Activated naive CD4-positive, alpha-beta T cell treated with anti-CD3 and anti-CD28 coated beads, Interleukin-2, amount 10 ng/mL, durations not matched to agents 7 days and 5 days (primary cell): ENCODE measurements around the gene DOK6.
A peak's percentile ranks its signal among the peaks of the same experiment; 100 is the strongest.

ENCODE experiments used
- CTCF ChIA-PET: fragments of 350-600 bp; sonication (Branson Sonifier 250); formaldehyde crosslinking; loops from one replicate; lab custom pipeline; 2021; ENCODE audit warnings: antibody characterized with exemption; lab: Charles Lee
- DNase-seq: peaks from one replicate; pipeline ENCODE4 v3.0.0-alpha.2; 2020
- H3K27ac Mint-ChIP-seq: one replicate; pipeline ENCODE4 v1.8.0; 2021; ENCODE audit warnings: mild to moderate bottlenecking, moderate library complexity, mixed read lengths
- H3K27me3 Mint-ChIP-seq: one replicate; pipeline ENCODE4 v1.8.0; 2021; ENCODE audit warnings: mild to moderate bottlenecking, mixed read lengths
- H3K36me3 Mint-ChIP-seq: one replicate; pipeline ENCODE4 v1.8.0; 2021; ENCODE audit warnings: mixed read lengths
- H3K4me1 Mint-ChIP-seq: one replicate; pipeline ENCODE4 v1.8.0; 2021; ENCODE audit warnings: mixed read lengths
- H3K4me3 Mint-ChIP-seq: one replicate; pipeline ENCODE4 v1.8.0; 2021; ENCODE audit warnings: mild to moderate bottlenecking, moderate library complexity, mixed read lengths
- H3K9me3 Mint-ChIP-seq: one replicate; pipeline ENCODE4 v1.8.0; 2021; ENCODE audit warnings: mixed read lengths

Gene DOK6

DNA sequence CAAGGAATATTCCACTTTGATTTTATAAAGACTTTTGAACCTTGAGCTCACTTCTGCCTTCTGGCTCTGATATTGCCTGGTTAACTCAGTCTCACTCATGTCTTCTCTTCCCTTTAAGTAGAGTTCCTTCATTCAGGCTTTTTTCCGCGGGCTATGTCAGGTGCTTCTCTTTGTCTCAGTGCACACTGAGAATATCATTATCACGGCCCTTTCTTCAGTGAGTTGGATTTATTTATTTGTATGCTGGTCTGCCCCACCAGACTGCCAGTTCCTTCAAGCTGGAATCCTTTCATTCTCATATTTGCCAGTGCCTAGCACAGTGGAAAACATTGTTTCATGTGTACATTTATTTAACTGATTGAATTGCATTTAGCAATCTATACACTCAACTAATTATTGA, 136.5 kb downstream of the DOK6 start:
- DNase-seq: no peak
- no peaks in the 10 kb centered on the region for H3K27me3 Mint-ChIP-seq
- H3K9me3 Mint-ChIP-seq: no peaks in the 10 kb centered on the region
- H3K4me3 Mint-ChIP-seq: no peak overlapping the region
- CTCF ChIA-PET: no interaction called here
- no peaks in the 10 kb centered on the region for H3K36me3 Mint-ChIP-seq
- H3K27ac Mint-ChIP-seq: no peak overlapping the region
- H3K4me1 Mint-ChIP-seq: no peaks in the 10 kb centered on the region

DNA sequence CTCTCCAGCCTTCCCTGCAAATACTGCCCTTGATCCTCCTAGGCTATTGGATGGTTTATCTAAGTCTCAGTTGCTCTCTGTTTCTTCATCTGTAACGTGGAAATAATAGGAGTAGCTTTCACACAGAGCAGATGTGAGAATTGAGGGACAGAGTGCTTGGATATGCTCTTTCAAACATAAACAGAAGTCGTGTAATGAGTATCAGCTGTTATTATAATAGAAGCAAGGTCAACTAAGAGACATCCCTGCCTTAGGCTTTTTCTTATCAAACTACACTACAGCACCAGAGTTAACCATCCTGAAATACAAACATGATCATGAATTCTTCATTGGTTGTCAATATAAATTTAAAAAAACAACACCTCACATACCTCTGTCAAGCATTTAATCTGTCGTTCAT, 138.2 kb downstream of the DOK6 start:
- CTCF ChIA-PET: no interaction called here
- no peaks in the 10 kb centered on the region for H3K36me3 Mint-ChIP-seq
- no peaks in the 10 kb centered on the region for H3K4me1 Mint-ChIP-seq
- no peak for DNase-seq
- no peak overlapping the region for H3K27ac Mint-ChIP-seq
- no peaks in the 10 kb centered on the region for H3K9me3 Mint-ChIP-seq
- no peaks in the 10 kb centered on the region for H3K27me3 Mint-ChIP-seq
- no peak overlapping the region for H3K4me3 Mint-ChIP-seq

DNA sequence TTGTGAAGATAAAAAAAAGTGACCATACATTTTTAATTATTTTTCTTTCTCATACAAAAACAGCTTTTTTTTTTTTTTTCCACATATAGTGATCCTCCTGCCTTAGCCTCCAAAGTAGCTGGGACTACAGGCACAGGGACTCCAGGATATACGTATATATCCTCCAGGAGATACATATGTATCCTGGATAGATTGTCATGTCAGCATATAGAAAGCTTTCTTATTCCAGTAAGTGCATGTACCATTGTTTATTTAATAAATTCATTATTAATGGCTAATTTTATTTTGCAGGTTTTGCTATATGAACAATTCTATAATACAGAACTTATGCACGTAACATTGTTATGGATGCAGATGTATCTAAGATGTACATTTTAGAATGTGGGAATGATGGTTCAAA, 138.7 kb downstream of the DOK6 start:
- H3K4me3 Mint-ChIP-seq: no peak overlapping the region
- H3K36me3 Mint-ChIP-seq: no peaks in the 10 kb centered on the region
- H3K4me1 Mint-ChIP-seq: no peaks in the 10 kb centered on the region
- no peak overlapping the region for H3K27ac Mint-ChIP-seq
- H3K9me3 Mint-ChIP-seq: no peaks in the 10 kb centered on the region
- CTCF ChIA-PET: no interaction called here
- DNase-seq: no peak
- no peaks in the 10 kb centered on the region for H3K27me3 Mint-ChIP-seq

DNA sequence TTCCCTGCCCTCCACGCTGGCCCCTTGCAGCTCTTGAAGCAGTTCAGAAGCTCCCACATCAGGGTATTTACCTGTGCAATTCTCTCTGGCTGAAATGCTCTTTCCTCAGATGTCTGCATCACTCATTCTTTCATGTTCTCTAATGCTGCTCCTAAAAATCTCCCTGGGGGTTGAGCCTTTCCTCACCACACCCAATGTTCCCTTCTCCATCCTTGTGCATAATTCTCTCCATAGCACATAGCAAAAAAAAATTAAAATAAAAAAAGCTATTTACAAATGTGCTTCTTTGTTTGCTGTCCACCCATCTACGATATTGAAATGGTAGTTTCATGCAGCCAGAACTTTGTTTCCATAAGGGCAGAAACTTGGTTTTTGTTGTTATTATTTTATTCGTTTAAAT, 155.5 kb downstream of the DOK6 start:
- no peaks in the 10 kb centered on the region for H3K27me3 Mint-ChIP-seq
- H3K4me1 Mint-ChIP-seq: no peaks in the 10 kb centered on the region
- no peaks in the 10 kb centered on the region for H3K9me3 Mint-ChIP-seq
- no peak overlapping the region for H3K27ac Mint-ChIP-seq
- no peaks in the 10 kb centered on the region for H3K36me3 Mint-ChIP-seq
- H3K4me3 Mint-ChIP-seq: no peak overlapping the region
- CTCF ChIA-PET: no interaction called here
- DNase-seq: no peak

DNA sequence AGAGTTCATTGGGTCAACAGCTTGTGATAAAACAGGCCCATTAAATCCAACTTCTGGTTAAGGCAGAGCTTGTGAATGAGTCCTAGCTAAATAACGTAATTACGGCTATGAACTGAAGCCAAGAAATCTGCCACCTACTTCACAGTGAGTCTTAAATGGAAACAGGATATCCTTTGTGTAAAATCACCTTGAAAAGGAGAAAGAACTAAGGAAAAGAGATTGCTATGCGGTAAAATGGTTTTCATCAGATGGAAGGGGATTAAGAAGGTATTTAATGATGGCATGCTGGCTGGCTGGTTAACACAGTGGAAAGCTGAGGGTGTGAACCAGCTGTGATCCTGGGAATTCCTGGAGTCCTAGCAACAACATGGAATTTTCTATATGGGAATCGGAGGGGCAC, 156.6 kb downstream of the DOK6 start:
- Mint-ChIP-seq H3K36me3 (no peaks in the 10 kb centered on the region), H3K9me3 (no peaks in the 10 kb centered on the region), H3K27ac (no peak overlapping the region), H3K27me3 (no peaks in the 10 kb centered on the region), H3K4me1 (no peaks in the 10 kb centered on the region), H3K4me3 (no peak overlapping the region)
- CTCF ChIA-PET: no interaction called here
- DNase-seq: no peak

DNA sequence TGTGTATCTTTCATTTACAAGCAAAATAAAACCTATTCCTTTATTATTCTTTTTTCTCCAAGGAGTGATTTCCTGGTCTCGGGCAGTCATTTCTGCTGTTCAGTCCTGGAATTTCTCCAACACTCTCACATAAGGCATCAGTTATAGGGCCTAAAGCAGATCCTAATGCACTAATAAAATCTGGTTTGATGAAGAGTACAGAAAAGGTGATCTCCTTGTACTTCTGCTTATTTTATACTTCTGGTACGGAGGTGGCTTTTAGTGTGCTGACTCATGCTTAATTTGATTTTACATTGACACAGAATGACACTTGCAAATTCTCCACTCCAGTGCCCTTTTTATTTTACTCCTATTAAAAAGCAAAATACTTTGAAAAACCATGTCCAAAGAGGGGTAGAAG, 157.4 kb downstream of the DOK6 start:
- H3K9me3 Mint-ChIP-seq: no peaks in the 10 kb centered on the region
- no peak overlapping the region for H3K27ac Mint-ChIP-seq
- no peaks in the 10 kb centered on the region for H3K4me1 Mint-ChIP-seq
- no peak for DNase-seq
- H3K27me3 Mint-ChIP-seq: no peaks in the 10 kb centered on the region
- no peaks in the 10 kb centered on the region for H3K36me3 Mint-ChIP-seq
- no peak overlapping the region for H3K4me3 Mint-ChIP-seq
- CTCF ChIA-PET: no interaction called here

DNA sequence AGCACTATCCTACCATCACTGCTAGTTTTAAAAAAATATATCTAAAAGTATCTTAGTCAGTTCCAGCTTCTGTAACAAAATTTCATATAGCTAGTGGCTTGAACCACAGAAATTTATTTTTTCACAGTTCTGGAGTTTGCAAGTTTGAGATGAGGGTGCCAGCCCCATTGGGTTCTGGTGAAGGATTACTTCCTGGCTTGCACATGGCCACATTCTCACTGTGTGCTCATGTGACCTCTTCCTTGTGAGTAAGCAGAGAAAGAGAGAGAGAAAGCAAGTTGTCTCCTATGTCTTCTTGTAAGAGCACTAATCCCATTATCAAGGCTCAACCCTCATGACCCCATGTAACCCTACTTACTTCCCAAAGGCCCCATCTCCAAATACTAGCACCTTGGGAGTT, 158.9 kb downstream of the DOK6 start:
- H3K4me3 Mint-ChIP-seq: no peak overlapping the region
- no peak for DNase-seq
- CTCF ChIA-PET: no interaction called here
- no peaks in the 10 kb centered on the region for H3K27me3 Mint-ChIP-seq
- no peaks in the 10 kb centered on the region for H3K4me1 Mint-ChIP-seq
- no peaks in the 10 kb centered on the region for H3K9me3 Mint-ChIP-seq
- H3K36me3 Mint-ChIP-seq: no peaks in the 10 kb centered on the region
- no peak overlapping the region for H3K27ac Mint-ChIP-seq

DNA sequence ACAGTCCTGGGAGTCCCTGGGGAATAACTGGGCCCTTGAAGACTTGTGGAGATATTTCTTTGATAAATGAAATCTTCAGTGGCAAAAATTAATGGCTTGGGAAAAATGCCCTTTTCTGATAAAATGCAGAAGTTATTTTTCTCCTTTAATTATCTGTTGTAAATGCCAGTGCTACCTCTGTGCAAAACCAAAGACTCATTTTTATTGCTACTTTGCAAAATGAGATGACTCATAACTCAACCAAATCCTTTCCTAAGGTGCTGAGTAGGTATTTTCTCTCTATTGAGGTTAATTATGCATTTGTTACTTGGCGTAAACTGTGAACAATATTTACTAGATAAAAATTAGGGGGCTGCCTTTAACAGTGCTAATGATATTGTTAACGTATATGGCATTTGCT, 163.9 kb downstream of the DOK6 start:
- no peak for DNase-seq
- H3K4me3 Mint-ChIP-seq: no peak overlapping the region
- H3K4me1 Mint-ChIP-seq: no peaks in the 10 kb centered on the region
- no peaks in the 10 kb centered on the region for H3K27me3 Mint-ChIP-seq
- H3K36me3 Mint-ChIP-seq: no peaks in the 10 kb centered on the region
- H3K27ac Mint-ChIP-seq: no peak overlapping the region
- peaks cover 12% of the 10 kb centered on the region for H3K9me3 Mint-ChIP-seq
- CTCF ChIA-PET: no interaction called here

DNA sequence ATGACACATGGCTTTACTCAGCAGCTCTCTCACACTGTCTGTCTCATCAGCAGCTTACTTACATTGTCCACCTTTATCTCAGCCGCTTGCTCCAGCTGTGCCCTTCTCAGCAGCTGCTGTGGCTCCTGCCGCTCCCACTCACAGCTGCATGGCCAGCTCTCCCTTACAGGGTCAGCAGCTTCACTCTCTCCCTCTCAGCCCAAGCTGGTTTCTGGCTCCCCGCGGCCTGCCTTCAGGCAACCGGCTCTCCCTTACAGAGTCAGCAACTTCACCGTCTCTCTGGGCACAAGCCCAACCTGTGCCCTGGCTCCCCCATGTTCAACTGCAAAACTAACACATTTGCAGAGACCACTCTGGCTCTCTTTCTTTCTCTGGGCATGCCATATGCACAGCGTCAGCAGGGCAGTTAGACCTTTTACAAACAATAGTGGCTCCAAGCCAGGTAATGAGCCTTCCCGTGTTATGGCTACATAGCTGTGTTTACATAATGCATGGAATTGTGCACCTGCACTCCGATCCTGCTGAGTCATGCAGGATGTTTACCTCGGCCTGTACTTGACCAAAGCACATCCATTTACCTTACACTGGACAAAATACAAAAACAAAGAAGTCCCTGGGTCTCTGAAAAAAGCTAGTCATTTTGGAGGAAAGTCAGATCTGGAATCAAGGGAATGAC, 167.3 kb downstream of the DOK6 start:
- CTCF ChIA-PET: no interaction called here
- H3K4me1 Mint-ChIP-seq: no peaks in the 10 kb centered on the region
- H3K36me3 Mint-ChIP-seq: no peaks in the 10 kb centered on the region
- no peak overlapping the region for H3K4me3 Mint-ChIP-seq
- H3K27ac Mint-ChIP-seq: no peak overlapping the region
- peaks cover 12% of the 10 kb centered on the region for H3K9me3 Mint-ChIP-seq
- no peak for DNase-seq
- H3K27me3 Mint-ChIP-seq: no peaks in the 10 kb centered on the region

DNA sequence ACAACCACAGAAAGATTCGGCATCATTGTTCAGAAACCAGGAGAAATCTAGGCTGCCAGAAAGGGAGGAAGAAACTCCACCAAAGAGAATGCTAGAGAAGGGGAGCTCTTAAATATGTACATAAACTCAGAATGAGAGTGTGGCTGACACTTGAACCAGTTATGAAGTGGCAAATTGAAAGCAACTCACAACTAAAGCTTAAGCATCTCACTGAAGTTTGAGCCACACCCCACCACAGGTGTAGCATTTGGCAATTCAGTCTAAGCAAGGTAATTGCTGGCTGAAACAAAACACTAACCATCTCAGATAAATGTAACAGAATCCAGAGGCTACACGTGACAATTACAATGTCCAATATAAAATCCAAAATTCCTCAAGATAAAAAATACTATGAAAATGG, 168.4 kb downstream of the DOK6 start:
- CTCF ChIA-PET: no interaction called here
- Mint-ChIP-seq H3K27ac (no peak overlapping the region), H3K27me3 (no peaks in the 10 kb centered on the region), H3K9me3 (peaks cover 12% of the 10 kb centered on the region), H3K36me3 (no peaks in the 10 kb centered on the region), H3K4me3 (no peak overlapping the region), H3K4me1 (no peaks in the 10 kb centered on the region)
- no peak for DNase-seq

DNA sequence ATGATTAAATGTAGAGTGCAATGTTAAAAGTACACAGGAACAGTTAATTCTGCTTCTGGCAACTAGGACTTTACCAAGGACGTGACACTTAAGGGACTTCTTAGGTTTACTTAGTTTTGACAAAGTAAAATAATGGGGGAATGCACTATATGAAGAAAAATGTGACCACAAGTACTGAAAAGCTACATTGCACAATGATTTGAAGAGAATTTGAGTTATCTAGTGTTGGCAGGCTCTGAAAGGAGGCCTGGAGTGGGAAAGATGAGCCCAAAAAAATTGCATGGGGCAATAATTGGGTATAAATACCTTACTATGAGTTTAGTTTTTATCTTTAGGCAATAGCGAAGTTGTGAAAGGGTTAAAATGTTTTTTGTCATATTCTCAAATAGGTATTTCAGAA, 173.7 kb downstream of the DOK6 start:
- no peaks in the 10 kb centered on the region for H3K9me3 Mint-ChIP-seq
- CTCF ChIA-PET: no interaction called here

DNA sequence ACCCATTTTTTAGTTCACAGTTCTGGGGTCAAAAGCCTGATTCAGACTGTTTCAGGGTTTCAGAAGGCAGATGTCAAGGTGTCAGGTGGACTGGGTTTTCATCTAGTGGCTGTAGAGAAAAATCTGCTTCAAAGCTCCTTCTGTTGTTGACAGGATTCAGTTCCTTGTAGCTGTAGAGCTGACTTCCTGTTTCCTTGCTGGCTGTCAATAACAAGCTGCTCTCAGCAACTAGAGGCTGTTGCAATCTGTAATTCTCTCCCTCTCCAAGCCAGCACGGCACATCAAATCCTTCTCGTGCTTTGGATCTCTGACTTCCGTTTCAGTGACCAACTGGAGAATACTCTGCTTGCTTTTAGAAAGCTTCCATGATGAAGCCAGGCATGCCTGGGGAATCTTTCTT, 179.4 kb downstream of the DOK6 start:
- DNase-seq: peak; percentile 36
- Mint-ChIP-seq H3K4me3 (no peak overlapping the region), H3K27ac (peak overlapping the region; percentile 64), H3K9me3 (peaks cover 4% of the 10 kb centered on the region), H3K36me3 (no peaks in the 10 kb centered on the region), H3K4me1 (peaks cover 11% of the 10 kb centered on the region), H3K27me3 (peaks cover 5% of the 10 kb centered on the region)
- CTCF ChIA-PET: interaction anchor here (0.8 kb wide), 1 partner anchor 14 kb away, joined by 4 read pairs; no protein-coding TSS in a partner anchor

More for the DNA sequence above, 173.7 kb downstream of the DOK6 start:
- Mint-ChIP-seq H3K27me3 (no peaks in the 10 kb centered on the region), H3K4me3 (no peak overlapping the region), H3K27ac (no peak overlapping the region), H3K4me1 (peaks cover 2% of the 10 kb centered on the region), H3K36me3 (no peaks in the 10 kb centered on the region)
- no peak for DNase-seq

DNA sequence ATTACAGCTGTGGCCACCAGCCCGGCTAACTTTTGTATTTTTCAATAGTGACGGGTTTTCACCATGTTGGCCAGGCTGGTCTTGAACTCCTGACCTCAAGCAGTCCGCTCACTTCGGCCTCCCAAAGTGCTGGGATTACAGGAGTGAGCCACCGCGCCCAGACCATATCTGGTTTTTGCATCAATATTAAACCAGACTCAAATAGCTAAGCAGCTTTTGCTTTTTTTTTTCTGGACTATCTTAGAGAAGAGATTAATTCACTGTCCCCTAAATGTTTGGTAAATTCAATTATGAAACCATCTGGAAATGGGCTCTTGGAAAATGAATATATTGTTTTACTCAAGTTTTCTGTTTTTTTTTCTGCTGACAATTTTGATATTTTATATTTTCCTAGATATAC, 183.7 kb downstream of the DOK6 start:
- DNase-seq: no peak
- H3K27me3 Mint-ChIP-seq: peaks cover 11% of the 10 kb centered on the region
- CTCF ChIA-PET: no interaction called here
- H3K9me3 Mint-ChIP-seq: peaks cover 4% of the 10 kb centered on the region
- H3K4me3 Mint-ChIP-seq: no peak overlapping the region
- no peaks in the 10 kb centered on the region for H3K36me3 Mint-ChIP-seq
- no peak overlapping the region for H3K27ac Mint-ChIP-seq
- peaks cover 9% of the 10 kb centered on the region for H3K4me1 Mint-ChIP-seq

DNA sequence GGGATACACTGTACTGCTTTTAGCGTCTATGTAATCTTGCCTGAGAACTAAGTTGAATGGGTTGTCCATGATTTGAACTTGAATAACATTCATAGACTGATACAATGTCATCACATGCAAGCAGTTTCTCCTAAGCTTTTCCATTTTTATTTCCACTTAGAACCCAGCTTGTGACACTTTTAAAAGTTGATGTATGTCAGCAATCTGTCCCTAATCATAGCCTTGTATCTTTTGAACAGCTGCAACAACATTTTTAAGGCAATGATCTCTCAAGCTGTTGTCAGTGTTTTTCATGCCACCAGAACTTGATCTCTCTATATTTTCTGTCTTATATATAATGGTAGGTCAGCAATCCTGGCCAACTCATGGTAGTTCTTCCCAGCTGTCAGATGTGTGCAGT, 185.0 kb downstream of the DOK6 start:
- CTCF ChIA-PET: no interaction called here
- H3K27ac Mint-ChIP-seq: no peak overlapping the region
- no peaks in the 10 kb centered on the region for H3K4me1 Mint-ChIP-seq
- no peaks in the 10 kb centered on the region for H3K36me3 Mint-ChIP-seq
- no peak overlapping the region for H3K4me3 Mint-ChIP-seq
- H3K27me3 Mint-ChIP-seq: peaks cover 6% of the 10 kb centered on the region
- peaks cover 4% of the 10 kb centered on the region for H3K9me3 Mint-ChIP-seq
- DNase-seq: no peak

DNA sequence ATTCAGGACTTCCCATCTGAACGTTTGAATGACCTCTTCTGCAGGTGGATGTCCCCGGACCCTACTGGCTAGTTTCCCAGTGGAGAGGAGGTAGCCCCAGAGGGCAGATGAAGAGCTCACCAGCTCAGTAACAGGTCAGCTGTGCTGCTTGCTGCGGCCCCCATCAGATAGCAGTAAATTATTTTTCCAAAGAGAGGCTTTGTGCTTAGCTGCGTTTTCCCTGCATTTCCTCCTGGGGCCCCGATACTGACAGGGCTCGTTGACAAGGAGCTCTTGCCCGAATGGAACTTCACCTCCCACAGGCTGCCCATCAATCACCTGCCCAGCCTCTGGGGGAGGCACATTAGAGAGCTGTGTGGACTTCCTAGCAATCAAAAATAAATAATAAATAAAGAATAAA, 185.8 kb downstream of the DOK6 start:
- DNase-seq: no peak
- Mint-ChIP-seq H3K27ac (no peak overlapping the region), H3K36me3 (no peaks in the 10 kb centered on the region), H3K9me3 (no peaks in the 10 kb centered on the region), H3K4me1 (no peaks in the 10 kb centered on the region), H3K27me3 (peaks cover 6% of the 10 kb centered on the region), H3K4me3 (no peak overlapping the region)
- CTCF ChIA-PET: no interaction called here

DNA sequence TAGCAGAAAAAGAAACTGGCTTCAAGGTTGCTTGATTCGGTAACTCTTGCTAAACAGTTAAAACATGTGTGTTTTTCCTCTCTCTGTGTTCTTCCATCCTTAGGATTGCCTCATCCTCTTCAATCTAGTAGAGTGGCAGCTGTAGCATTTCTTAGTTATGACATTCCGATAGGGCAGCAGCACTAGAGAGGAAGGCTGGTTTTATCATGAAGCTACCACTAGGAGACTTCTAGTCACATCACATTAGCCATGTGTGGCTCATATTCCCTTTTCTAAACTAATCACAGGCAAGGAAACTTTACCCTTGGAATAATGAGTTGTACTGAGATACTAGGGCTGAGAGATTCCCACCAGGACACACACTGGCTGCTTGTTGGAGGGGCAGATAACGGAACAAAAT, 187.6 kb downstream of the DOK6 start:
- DNase-seq: no peak
- Mint-ChIP-seq H3K27ac (no peak overlapping the region), H3K27me3 (peaks cover 6% of the 10 kb centered on the region), H3K9me3 (no peaks in the 10 kb centered on the region), H3K4me1 (no peaks in the 10 kb centered on the region), H3K4me3 (no peak overlapping the region), H3K36me3 (no peaks in the 10 kb centered on the region)
- CTCF ChIA-PET: interaction anchor here (0.9 kb wide), 1 partner anchor 496 kb away, joined by 3 read pairs; no protein-coding TSS in a partner anchor
